GM20000 (cell line): Measurements from ENCODE around the gene ZSCAN5B.
"Not testable (repeated sequence)": the region's sequence is repeated elsewhere in the genome, so short reads cannot be mapped to it uniquely, and the experiment has no call there.

Experiments
- DNase-seq: peaks from one replicate; pipeline ENCODE4 v3.0.0; 2012; ENCODE audit warnings: low spot score
- TF ChIP-seq, protein P1 (sequence below): IDR thresholded peaks from 2 replicates; pipeline ENCODE4 v1.5.1; 2012; ENCODE audit warnings: mild to moderate bottlenecking, control low read depth; ENCODE audit errors: extremely low read depth, missing control alignments

Gene ZSCAN5B, protein sequence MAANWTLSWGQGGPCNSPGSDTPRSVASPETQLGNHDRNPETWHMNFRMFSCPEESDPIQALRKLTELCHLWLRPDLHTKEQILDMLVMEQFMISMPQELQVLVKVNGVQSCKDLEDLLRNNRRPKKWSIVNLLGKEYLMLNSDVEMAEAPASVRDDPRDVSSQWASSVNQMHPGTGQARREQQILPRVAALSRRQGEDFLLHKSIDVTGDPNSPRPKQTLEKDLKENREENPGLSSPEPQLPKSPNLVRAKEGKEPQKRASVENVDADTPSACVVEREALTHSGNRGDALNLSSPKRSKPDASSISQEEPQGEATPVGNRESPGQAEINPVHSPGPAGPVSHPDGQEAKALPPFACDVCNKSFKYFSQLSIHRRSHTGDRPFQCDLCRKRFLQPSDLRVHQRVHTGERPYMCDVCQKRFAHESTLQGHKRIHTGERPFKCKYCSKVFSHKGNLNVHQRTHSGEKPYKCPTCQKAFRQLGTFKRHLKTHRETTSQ

GRCh38 chr19:56197646-56198045 is at the start of gene ZSCAN5B:
Gene ZSCAN5B (minus strand): TSS chr19:56197783. CDS start chr19:56193052, 4,731 bp downstream.
- DNase-seq: not testable (repeated sequence)

DNA sequence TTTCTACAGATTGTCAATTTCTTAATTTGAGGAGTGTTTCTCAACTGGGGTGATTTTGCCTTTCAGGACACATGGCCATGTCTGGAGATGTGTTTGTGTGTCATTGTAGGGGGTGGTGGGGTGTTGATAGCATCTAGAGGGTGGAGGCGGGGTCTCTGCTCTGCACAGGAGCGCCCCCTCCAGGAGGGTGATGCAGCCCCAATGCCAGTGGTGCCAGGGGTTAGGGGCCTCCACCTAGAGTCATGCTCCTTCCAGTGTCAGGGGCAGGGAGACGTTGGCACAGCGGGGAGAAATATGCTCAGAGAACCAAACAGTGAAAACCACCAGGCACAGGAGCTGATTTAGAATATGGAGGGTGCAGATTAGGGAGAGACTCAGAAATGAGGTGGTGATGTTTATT is 48.2 kb upstream of the ZSCAN5B start:
- DNase-seq: not testable (repeated sequence)

- DNase-seq: no peak
- TF ChIP-seq, protein P1, sequence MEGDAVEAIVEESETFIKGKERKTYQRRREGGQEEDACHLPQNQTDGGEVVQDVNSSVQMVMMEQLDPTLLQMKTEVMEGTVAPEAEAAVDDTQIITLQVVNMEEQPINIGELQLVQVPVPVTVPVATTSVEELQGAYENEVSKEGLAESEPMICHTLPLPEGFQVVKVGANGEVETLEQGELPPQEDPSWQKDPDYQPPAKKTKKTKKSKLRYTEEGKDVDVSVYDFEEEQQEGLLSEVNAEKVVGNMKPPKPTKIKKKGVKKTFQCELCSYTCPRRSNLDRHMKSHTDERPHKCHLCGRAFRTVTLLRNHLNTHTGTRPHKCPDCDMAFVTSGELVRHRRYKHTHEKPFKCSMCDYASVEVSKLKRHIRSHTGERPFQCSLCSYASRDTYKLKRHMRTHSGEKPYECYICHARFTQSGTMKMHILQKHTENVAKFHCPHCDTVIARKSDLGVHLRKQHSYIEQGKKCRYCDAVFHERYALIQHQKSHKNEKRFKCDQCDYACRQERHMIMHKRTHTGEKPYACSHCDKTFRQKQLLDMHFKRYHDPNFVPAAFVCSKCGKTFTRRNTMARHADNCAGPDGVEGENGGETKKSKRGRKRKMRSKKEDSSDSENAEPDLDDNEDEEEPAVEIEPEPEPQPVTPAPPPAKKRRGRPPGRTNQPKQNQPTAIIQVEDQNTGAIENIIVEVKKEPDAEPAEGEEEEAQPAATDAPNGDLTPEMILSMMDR: no peak
Measured at GRCh38 chr19:56245121-56245740, 47.6 kb upstream of the ZSCAN5B start.

GRCh38 chr19:56223481-56223880 is 25.9 kb upstream of the ZSCAN5B start:
- DNase-seq: no peak
- TF ChIP-seq, protein P1: no peak

GRCh38 chr19:56222901-56223300 is 25.3 kb upstream of the ZSCAN5B start:
- no peak for DNase-seq
- TF ChIP-seq, protein P1: no peak

- TF ChIP-seq, protein P1: no peak
- DNase-seq: no peak
Measured at GRCh38 chr19:56221851-56222250, 24.3 kb upstream of the ZSCAN5B start.

GRCh38 chr19:56221442-56221841 is 23.9 kb upstream of the ZSCAN5B start:
- DNase-seq: not testable (repeated sequence)

- no peak for DNase-seq
- TF ChIP-seq, protein P1: no peak
Measured at GRCh38 chr19:56218961-56219360, 21.4 kb upstream of the ZSCAN5B start.
